ENCODE measurements around the gene C1orf232. TPM values are rescaled to one million over a fixed set of nuclear protein-coding genes. Genes with fewer than 3 reads are reported as not detected.

C1orf232 gene
- total and polyA plus RNA-seq, 2 of the 13 experiments (the other 11 are each of a cell fraction or from before 2014, with no cell fraction given), result not detected

DNA sequence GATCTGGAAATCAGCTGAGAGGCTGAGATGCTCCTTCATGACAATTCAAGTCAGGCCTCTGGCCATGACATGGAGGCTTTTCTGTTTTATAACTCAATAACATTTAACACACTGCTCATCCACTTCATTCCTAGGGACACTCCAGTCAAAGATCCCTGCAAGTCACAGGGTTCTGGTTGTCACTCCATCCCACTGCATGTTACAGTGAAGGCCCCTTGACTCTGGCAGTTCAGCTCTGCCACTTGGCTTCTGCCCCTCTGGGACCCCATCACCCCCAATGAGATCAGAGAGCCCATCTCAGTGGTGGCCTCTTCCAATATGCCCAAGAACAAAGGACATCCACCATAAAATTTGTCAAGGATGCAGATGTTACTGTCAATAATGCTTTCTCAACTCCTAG is 19.9 kb downstream of the C1orf232 start:
- Histone ChIP-seq H3K9me3 (ENCODE audit: low read length) (no peaks in the 10 kb centered on the region), H3K36me3 (replicated peaks in 1 of 2; ENCODE audit: control insufficient read depth in 1 of 2, insufficient read depth in 2 of 2, low read length in 2 of 2) (no peaks in the 10 kb centered on the region), H3K9ac (ENCODE audit: insufficient read depth, low read depth, low read length) (no peak overlapping the region), H4K20me1 (ENCODE audit: insufficient read depth, low read length) (no peaks in the 10 kb centered on the region), H2AFZ (ENCODE audit: low read length) (no peak overlapping the region), H3K27me3 (ENCODE audit: control insufficient read depth in 1 of 2, insufficient read depth in 2 of 2, low read length in 2 of 2) (peaks cover 0 to 16% of the 10 kb centered on the region in 2 experiments; a peak in 3 of 5 replicates), H3K27ac (ENCODE audit: extremely low read length, insufficient read depth, low read length) (no peak overlapping the region), H3K4me2 (ENCODE audit: low read depth, low read length) (no peak overlapping the region), H3K4me3 (replicated peaks in 1 of 3; ENCODE audit: insufficient read depth in 1 of 3, low read depth in 2 of 3, low read length in 3 of 3) (no peak overlapping the region), H3K79me2 (ENCODE audit: insufficient read depth, low read length) (no peaks in the 10 kb centered on the region), H3K4me1 (ENCODE audit: insufficient read depth, low read length) (peaks cover 13% of the 10 kb centered on the region; the same call in 1 of the 2 replicates)
- in situ Hi-C loops (cut with HindIII; ENCODE audit: extremely low pct_ligation_motif_present, low pct_unique_long_range_greater_than_20kb), result no loop called here
- no TSS peak for BruUV-seq (replicated peaks)
- ChIA-PET CTCF (ENCODE audit: low intra/inter-chr PET ratio, low total read pairs) (no interaction called here), POLR2A (no interaction called here)
- intact Hi-C loops (cut with micrococcal nuclease; ENCODE audit: unreplicated experiment), result no loop called here
- FAIRE-seq, result no peak
- ATAC-seq, result no peak
- TF ChIP-seq PAWR (CRISPR knock-in tag; IDR thresholded peaks at IDR 0.05; ENCODE audit: borderline replicate concordance) (no peak), PAXIP1 (CRISPR knock-in tag; conservative IDR thresholded peaks at IDR 0.05) (no peak), SRSF9 (IDR thresholded peaks at IDR 0.05; ENCODE audit: borderline replicate concordance, insufficient read depth, low read depth, low read length, poor library complexity, severe bottlenecking) (no peak), MXD4 (CRISPR knock-in tag; IDR thresholded peaks at IDR 0.05) (no peak), ZNF816 (CRISPR knock-in tag; IDR thresholded peaks at IDR 0.05; ENCODE audit: borderline replicate concordance) (no peak), ZNF235 (CRISPR knock-in tag; IDR thresholded peaks at IDR 0.05; ENCODE audit: borderline replicate concordance) (no peak), TBX2 (CRISPR knock-in tag; IDR thresholded peaks at IDR 0.05; ENCODE audit: borderline replicate concordance) (no peak), ZC3H13 (CRISPR knock-in tag; IDR thresholded peaks at IDR 0.05) (no peak), BRCA1 (CRISPR knock-in tag; IDR thresholded peaks at IDR 0.05) (no peak), JUN (CRISPR knock-in tag; IDR thresholded peaks at IDR 0.05) (no peak), ZNF431 (CRISPR knock-in tag; IDR thresholded peaks at IDR 0.05; ENCODE audit: borderline replicate concordance, low read depth) (no peak), ZNF230 (CRISPR knock-in tag; IDR thresholded peaks at IDR 0.05) (no peak), ZNF710 (CRISPR knock-in tag; IDR thresholded peaks at IDR 0.05; ENCODE audit: borderline replicate concordance) (no peak), BCL6 (CRISPR knock-in tag; IDR thresholded peaks at IDR 0.05) (no peak), TEAD2 (CRISPR knock-in tag; IDR thresholded peaks at IDR 0.05) (no peak)
- TF ChIP-seq, protein P1, sequence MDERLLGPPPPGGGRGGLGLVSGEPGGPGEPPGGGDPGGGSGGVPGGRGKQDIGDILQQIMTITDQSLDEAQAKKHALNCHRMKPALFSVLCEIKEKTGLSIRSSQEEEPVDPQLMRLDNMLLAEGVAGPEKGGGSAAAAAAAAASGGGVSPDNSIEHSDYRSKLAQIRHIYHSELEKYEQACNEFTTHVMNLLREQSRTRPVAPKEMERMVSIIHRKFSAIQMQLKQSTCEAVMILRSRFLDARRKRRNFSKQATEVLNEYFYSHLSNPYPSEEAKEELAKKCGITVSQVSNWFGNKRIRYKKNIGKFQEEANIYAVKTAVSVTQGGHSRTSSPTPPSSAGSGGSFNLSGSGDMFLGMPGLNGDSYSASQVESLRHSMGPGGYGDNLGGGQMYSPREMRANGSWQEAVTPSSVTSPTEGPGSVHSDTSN (CRISPR knock-in tag; IDR thresholded peaks at IDR 0.05), result no peak
- DNase-seq (ENCODE audit: low spot score), result no peak

Data from HepG2 (cell line).